Gastroesophageal sphincter (tissue), 3 donors: ENCODE data around the gene ADCY2.

Experiments used
- POLR2A ChIP-seq, 2 donors: fragments of 450-650 bp; IDR thresholded peaks; one replicate each; pipeline ENCODE4 v1.6.1; 2017; ENCODE audit warnings: antibody characterized with exemption in 2 of 2, mild to moderate bottlenecking in 2 of 2, moderate library complexity in 1 of 2
- TF ChIP-seq, protein P1 (sequence below), 4 experiments: fragments of 200-600 bp in 2 of 4; fragments of 450-650 bp in 2 of 4; sonication (generic) in 1 of 4; IDR thresholded peaks; one replicate each; pipeline ENCODE4 v1.5.1; 2017 to 2019; ENCODE audit warnings: antibody characterized with exemption in 4 of 4, mild to moderate bottlenecking in 2 of 4, moderate library complexity in 2 of 4

DNA sequence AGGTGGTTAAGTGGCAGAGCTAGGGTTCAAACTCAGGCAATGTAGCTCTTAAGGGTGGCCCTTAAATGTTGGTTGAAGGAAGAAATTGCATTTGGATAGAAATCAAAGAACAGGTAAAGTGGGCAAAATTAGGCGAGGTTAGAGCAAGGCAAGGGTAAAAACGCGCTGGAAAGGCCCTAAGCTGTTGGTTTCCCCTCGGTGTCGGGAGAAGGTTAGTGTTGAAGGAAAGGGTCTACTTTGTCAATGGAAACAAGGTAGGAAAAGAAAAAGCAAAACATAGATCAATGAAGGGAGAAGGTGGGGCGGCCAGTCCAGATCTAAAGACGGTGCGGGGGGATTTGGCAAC, 472.5 kb downstream of the ADCY2 start:
- TF ChIP-seq, protein P1, sequence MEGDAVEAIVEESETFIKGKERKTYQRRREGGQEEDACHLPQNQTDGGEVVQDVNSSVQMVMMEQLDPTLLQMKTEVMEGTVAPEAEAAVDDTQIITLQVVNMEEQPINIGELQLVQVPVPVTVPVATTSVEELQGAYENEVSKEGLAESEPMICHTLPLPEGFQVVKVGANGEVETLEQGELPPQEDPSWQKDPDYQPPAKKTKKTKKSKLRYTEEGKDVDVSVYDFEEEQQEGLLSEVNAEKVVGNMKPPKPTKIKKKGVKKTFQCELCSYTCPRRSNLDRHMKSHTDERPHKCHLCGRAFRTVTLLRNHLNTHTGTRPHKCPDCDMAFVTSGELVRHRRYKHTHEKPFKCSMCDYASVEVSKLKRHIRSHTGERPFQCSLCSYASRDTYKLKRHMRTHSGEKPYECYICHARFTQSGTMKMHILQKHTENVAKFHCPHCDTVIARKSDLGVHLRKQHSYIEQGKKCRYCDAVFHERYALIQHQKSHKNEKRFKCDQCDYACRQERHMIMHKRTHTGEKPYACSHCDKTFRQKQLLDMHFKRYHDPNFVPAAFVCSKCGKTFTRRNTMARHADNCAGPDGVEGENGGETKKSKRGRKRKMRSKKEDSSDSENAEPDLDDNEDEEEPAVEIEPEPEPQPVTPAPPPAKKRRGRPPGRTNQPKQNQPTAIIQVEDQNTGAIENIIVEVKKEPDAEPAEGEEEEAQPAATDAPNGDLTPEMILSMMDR (IDR thresholded peaks at IDR 0.05), result no peak
- no peak for TF ChIP-seq POLR2A (IDR thresholded peaks at IDR 0.05)
